ENCODE results near the gene SMTN. TPM values are rescaled to one million over a fixed set of nuclear protein-coding genes. Genes with fewer than 3 reads are reported as not detected.
A peak's percentile ranks its signal among the peaks of the same experiment; 100 is the strongest.

SMTN gene
- total RNA-seq, 1 donor from 2014 or later: 736 TPM

GRCh38 chr22:31081963-31082605 is 966 bp downstream of the SMTN start:
- Mint-ChIP-seq H3K9me3 (ENCODE audit: unreplicated experiment) (no peaks in the 10 kb centered on the region), H3K4me1 (ENCODE audit: unreplicated experiment) (peaks cover 61% of the 10 kb centered on the region), H3K36me3 (ENCODE audit: low read depth, unreplicated experiment) (peaks cover 32% of the 10 kb centered on the region), H3K27me3 (ENCODE audit: unreplicated experiment) (peaks cover 19% of the 10 kb centered on the region), H3K4me3 (ENCODE audit: unreplicated experiment) (peak overlapping the region; percentile 99), H3K27ac (ENCODE audit: unreplicated experiment) (peak overlapping the region; percentile 96)
- TF ChIP-seq CTCF (IDR thresholded peaks at IDR 0.05; ENCODE audit: unreplicated experiment): no peak
- DNase-seq (ENCODE audit: low spot score): no peak

- H3K9me3 Mint-ChIP-seq (ENCODE audit: unreplicated experiment): no peaks in the 10 kb centered on the region
- peaks cover 33% of the 10 kb centered on the region for H3K36me3 Mint-ChIP-seq (ENCODE audit: low read depth, unreplicated experiment)
- peaks cover 19% of the 10 kb centered on the region for H3K27me3 Mint-ChIP-seq (ENCODE audit: unreplicated experiment)
- TF ChIP-seq CTCF (IDR thresholded peaks at IDR 0.05; ENCODE audit: unreplicated experiment): peak; percentile 76
- peak overlapping the region; percentile 96 for H3K27ac Mint-ChIP-seq (ENCODE audit: unreplicated experiment)
- H3K4me3 Mint-ChIP-seq (ENCODE audit: unreplicated experiment): peak overlapping the region; percentile 99
- DNase-seq (ENCODE audit: low spot score): peak; percentile 85
- peaks cover 61% of the 10 kb centered on the region for H3K4me1 Mint-ChIP-seq (ENCODE audit: unreplicated experiment)
Measured at GRCh38 chr22:31082606-31083376, 1.7 kb downstream of the SMTN start.

GRCh38 chr22:31083377-31083768 is 2.3 kb downstream of the SMTN start:
- H3K27ac Mint-ChIP-seq (ENCODE audit: unreplicated experiment): no peak overlapping the region
- TF ChIP-seq CTCF (IDR thresholded peaks at IDR 0.05; ENCODE audit: unreplicated experiment): no peak
- no peak for DNase-seq (ENCODE audit: low spot score)
- H3K27me3 Mint-ChIP-seq (ENCODE audit: unreplicated experiment): peaks cover 19% of the 10 kb centered on the region
- H3K4me3 Mint-ChIP-seq (ENCODE audit: unreplicated experiment): peak overlapping the region; percentile 99
- H3K4me1 Mint-ChIP-seq (ENCODE audit: unreplicated experiment): peaks cover 63% of the 10 kb centered on the region
- H3K9me3 Mint-ChIP-seq (ENCODE audit: unreplicated experiment): no peaks in the 10 kb centered on the region
- peaks cover 39% of the 10 kb centered on the region for H3K36me3 Mint-ChIP-seq (ENCODE audit: low read depth, unreplicated experiment)

- H3K4me3 Mint-ChIP-seq (ENCODE audit: unreplicated experiment): peak overlapping the region; percentile 99
- H3K9me3 Mint-ChIP-seq (ENCODE audit: unreplicated experiment): no peaks in the 10 kb centered on the region
- no peak for TF ChIP-seq CTCF (IDR thresholded peaks at IDR 0.05; ENCODE audit: unreplicated experiment)
- no peak for DNase-seq (ENCODE audit: low spot score)
- H3K36me3 Mint-ChIP-seq (ENCODE audit: low read depth, unreplicated experiment): peaks cover 43% of the 10 kb centered on the region
- H3K4me1 Mint-ChIP-seq (ENCODE audit: unreplicated experiment): peaks cover 56% of the 10 kb centered on the region
- H3K27ac Mint-ChIP-seq (ENCODE audit: unreplicated experiment): peak overlapping the region; percentile 81
- H3K27me3 Mint-ChIP-seq (ENCODE audit: unreplicated experiment): peaks cover 15% of the 10 kb centered on the region
Measured at GRCh38 chr22:31083923-31084810, 3.0 kb downstream of the SMTN start.
